Measurements from ENCODE around the gene DCDC1.

Gene DCDC1

DNA sequence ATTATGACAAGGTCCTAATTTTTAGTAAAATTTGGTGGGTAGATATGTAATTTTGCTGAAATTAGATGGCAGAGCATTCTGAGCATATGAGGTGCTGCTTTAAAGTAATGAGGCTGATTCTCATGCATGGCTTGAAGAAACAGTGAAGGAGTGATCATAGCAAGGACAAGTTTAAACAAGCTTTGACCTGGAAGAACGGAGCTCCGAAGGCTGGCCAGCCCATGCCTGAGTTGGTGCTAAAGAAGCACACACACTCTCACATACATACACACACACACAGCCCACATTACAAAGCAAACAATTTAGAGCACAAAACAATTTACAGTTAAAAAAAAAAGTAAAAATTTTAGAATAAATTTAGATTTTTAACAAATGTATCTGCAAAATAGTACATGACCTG lies 150.7 kb downstream of the DCDC1 start:
- Histone ChIP-seq H4K8ac (ENCODE audit: low read depth, low read length) (no peak overlapping the region), H3K27ac (ENCODE audit: low read depth, low read length) (no peak overlapping the region), H3K9ac (ENCODE audit: low read length) (no peak overlapping the region), H2BK120ac (ENCODE audit: low read depth, low read length) (no peak overlapping the region), H3K27me3 (ENCODE audit: insufficient read depth, low read length, poor library complexity) (no peaks in the 10 kb centered on the region), H3K4me3 (ENCODE audit: low read length) (no peak overlapping the region), H4K5ac (ENCODE audit: low read length) (no peak overlapping the region), H3K18ac (ENCODE audit: low read length) (no peak overlapping the region), H3K4me2 (ENCODE audit: low read length) (no peak overlapping the region), H2AK5ac (ENCODE audit: low read length) (no peak overlapping the region), H3K4ac (ENCODE audit: low read depth, low read length) (no peak overlapping the region), H3K79me1 (ENCODE audit: low read length) (no peaks in the 10 kb centered on the region), H3K56ac (ENCODE audit: low read length) (no peak overlapping the region), H2BK5ac (ENCODE audit: low read length) (no peak overlapping the region), H3K23ac (ENCODE audit: low read length) (no peak overlapping the region), H3K79me2 (ENCODE audit: control insufficient read depth, insufficient read depth, low read length) (no peaks in the 10 kb centered on the region), H3K4me1 (ENCODE audit: control insufficient read depth, low read depth, low read length) (no peaks in the 10 kb centered on the region), H3K36me3 (ENCODE audit: control insufficient read depth, insufficient read depth, low read length) (no peaks in the 10 kb centered on the region), H2BK15ac (replicated peaks; ENCODE audit: low read depth) (no peak overlapping the region)
- WGBS (ENCODE audit: extremely low coverage, insufficient coverage, low lambda C conversion rate) = no CpG with 5 or more reads among the region's 2 CpGs
- no peak for DNase-seq

DNA sequence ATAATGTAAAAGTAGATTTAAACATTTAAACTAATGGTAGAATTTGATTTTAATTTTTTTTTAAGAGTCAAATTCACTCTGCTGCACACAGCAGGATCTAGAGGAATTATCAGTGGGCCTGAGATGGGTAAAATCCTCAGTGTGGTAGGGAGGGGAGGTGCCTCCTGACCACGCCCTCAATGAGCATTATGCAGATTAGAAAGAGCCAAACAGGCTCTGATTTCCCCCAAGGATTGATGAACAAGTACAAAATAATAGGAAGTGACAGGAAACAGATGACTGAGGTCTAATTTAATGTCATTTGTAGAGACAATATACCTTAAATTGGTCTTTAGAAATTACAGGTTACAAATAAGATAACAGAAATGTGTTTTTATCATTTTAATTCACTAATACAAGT lies 155.2 kb downstream of the DCDC1 start:
- Histone ChIP-seq H3K4me1 (ENCODE audit: control insufficient read depth, low read depth, low read length) (no peaks in the 10 kb centered on the region), H3K18ac (ENCODE audit: low read length) (no peak overlapping the region), H3K79me2 (ENCODE audit: control insufficient read depth, insufficient read depth, low read length) (no peaks in the 10 kb centered on the region), H3K36me3 (ENCODE audit: control insufficient read depth, insufficient read depth, low read length) (no peaks in the 10 kb centered on the region), H3K4me3 (ENCODE audit: low read length) (no peak overlapping the region), H3K79me1 (ENCODE audit: low read length) (no peaks in the 10 kb centered on the region), H3K27me3 (ENCODE audit: insufficient read depth, low read length, poor library complexity) (no peaks in the 10 kb centered on the region), H2AK5ac (ENCODE audit: low read length) (no peak overlapping the region), H3K27ac (ENCODE audit: low read depth, low read length) (no peak overlapping the region), H2BK5ac (ENCODE audit: low read length) (no peak overlapping the region), H3K9ac (ENCODE audit: low read length) (no peak overlapping the region), H4K5ac (ENCODE audit: low read length) (no peak overlapping the region), H4K8ac (ENCODE audit: low read depth, low read length) (no peak overlapping the region), H3K4me2 (ENCODE audit: low read length) (no peak overlapping the region), H3K23ac (ENCODE audit: low read length) (no peak overlapping the region), H3K56ac (ENCODE audit: low read length) (no peak overlapping the region), H2BK120ac (ENCODE audit: low read depth, low read length) (no peak overlapping the region), H3K4ac (ENCODE audit: low read depth, low read length) (no peak overlapping the region), H2BK15ac (replicated peaks; ENCODE audit: low read depth) (no peak overlapping the region)
- no CpG with 5 or more reads among the region's 1 CpG for WGBS (ENCODE audit: extremely low coverage, insufficient coverage, low lambda C conversion rate)
- DNase-seq = no peak

DNA sequence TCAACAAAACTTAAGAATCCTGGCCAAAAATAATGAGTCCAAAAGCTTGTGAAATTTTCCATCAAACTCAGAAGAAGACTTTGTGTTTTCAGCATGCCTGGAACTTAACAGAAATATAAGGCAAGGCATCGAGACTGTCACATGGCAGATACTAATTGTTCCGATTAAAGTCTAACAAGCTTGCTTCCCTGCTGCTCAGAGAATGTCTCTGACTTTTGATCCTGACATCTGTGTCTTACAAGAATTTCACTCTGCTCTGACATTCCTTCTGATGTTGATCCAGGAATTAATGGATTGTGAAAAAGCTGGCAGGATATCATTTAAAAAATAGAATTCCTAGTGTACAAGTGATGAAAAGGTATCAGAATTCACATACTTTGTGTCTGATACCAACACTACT lies 170.2 kb downstream of the DCDC1 start:
- Histone ChIP-seq H3K79me1 (ENCODE audit: low read length) (no peaks in the 10 kb centered on the region), H3K27me3 (ENCODE audit: insufficient read depth, low read length, poor library complexity) (no peaks in the 10 kb centered on the region), H4K5ac (ENCODE audit: low read length) (no peak overlapping the region), H3K4me1 (ENCODE audit: control insufficient read depth, low read depth, low read length) (no peaks in the 10 kb centered on the region), H3K4ac (ENCODE audit: low read depth, low read length) (no peak overlapping the region), H3K9ac (ENCODE audit: low read length) (no peak overlapping the region), H2BK120ac (ENCODE audit: low read depth, low read length) (no peak overlapping the region), H2BK5ac (ENCODE audit: low read length) (no peak overlapping the region), H3K79me2 (ENCODE audit: control insufficient read depth, insufficient read depth, low read length) (no peaks in the 10 kb centered on the region), H3K56ac (ENCODE audit: low read length) (no peak overlapping the region), H2AK5ac (ENCODE audit: low read length) (no peak overlapping the region), H3K27ac (ENCODE audit: low read depth, low read length) (no peak overlapping the region), H2BK15ac (replicated peaks; ENCODE audit: low read depth) (no peak overlapping the region), H4K8ac (ENCODE audit: low read depth, low read length) (no peak overlapping the region), H3K23ac (ENCODE audit: low read length) (no peak overlapping the region), H3K4me3 (ENCODE audit: low read length) (no peak overlapping the region), H3K36me3 (ENCODE audit: control insufficient read depth, insufficient read depth, low read length) (no peaks in the 10 kb centered on the region), H3K4me2 (ENCODE audit: low read length) (no peak overlapping the region), H3K18ac (ENCODE audit: low read length) (no peak overlapping the region)
- WGBS (ENCODE audit: extremely low coverage, insufficient coverage, low lambda C conversion rate) = no CpG with 5 or more reads among the region's 2 CpGs
- peak; percentile 46 for DNase-seq

DNA sequence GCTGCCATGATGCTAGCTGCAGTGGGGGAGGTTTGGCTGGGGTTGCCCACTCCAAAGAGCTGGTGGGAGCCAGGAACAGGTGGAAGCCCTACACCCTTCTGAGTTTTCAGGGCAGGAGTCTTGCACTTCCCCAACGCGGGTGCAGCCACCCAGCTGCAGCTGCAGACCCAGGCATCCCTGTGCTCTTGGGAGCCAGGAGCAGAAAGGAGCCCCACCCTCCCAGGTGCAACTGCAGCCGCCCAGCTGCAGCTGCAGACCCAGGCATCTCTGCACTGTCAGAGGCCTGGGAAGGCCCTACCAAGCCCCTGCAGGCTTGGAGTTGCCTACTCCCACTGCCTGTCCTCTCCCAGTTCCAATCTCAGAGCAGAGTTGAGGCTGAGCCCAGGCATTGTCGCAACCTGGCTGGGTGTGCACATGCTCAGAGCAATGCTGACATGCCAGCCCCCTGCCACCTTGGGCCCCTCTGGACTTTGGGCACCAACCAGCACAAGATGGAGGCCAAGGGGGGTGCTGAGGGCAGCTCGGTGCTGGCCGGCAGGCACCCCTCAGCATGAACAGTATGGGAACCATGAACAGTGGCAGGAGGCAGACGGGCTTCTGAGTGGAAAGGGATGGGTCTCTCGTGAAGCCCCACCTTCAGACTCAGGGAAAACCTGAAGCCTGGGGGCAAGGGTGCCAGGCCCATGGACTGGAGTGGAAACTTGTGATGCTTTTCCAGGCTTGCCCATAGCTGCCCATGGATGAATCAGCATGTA lies 195.4 kb downstream of the DCDC1 start:
- Histone ChIP-seq H3K4ac (ENCODE audit: low read depth, low read length) (no peak overlapping the region), H3K4me3 (ENCODE audit: low read length) (no peak overlapping the region), H3K79me2 (ENCODE audit: control insufficient read depth, insufficient read depth, low read length) (no peaks in the 10 kb centered on the region), H2BK5ac (ENCODE audit: low read length) (no peak overlapping the region), H3K9ac (ENCODE audit: low read length) (no peak overlapping the region), H3K4me1 (ENCODE audit: control insufficient read depth, low read depth, low read length) (no peaks in the 10 kb centered on the region), H3K27ac (ENCODE audit: low read depth, low read length) (no peak overlapping the region), H4K8ac (ENCODE audit: low read depth, low read length) (no peak overlapping the region), H2AK5ac (ENCODE audit: low read length) (no peak overlapping the region), H4K5ac (ENCODE audit: low read length) (no peak overlapping the region), H3K23ac (ENCODE audit: low read length) (no peak overlapping the region), H3K18ac (ENCODE audit: low read length) (no peak overlapping the region), H2BK120ac (ENCODE audit: low read depth, low read length) (no peak overlapping the region), H3K27me3 (ENCODE audit: insufficient read depth, low read length, poor library complexity) (no peaks in the 10 kb centered on the region), H3K4me2 (ENCODE audit: low read length) (no peak overlapping the region), H2BK15ac (replicated peaks; ENCODE audit: low read depth) (no peak overlapping the region), H3K56ac (ENCODE audit: low read length) (no peak overlapping the region), H3K36me3 (ENCODE audit: control insufficient read depth, insufficient read depth, low read length) (no peaks in the 10 kb centered on the region), H3K79me1 (ENCODE audit: low read length) (no peaks in the 10 kb centered on the region)
- no peak for DNase-seq
- no CpG with 5 or more reads among the region's 8 CpGs for WGBS (ENCODE audit: extremely low coverage, insufficient coverage, low lambda C conversion rate)

DNA sequence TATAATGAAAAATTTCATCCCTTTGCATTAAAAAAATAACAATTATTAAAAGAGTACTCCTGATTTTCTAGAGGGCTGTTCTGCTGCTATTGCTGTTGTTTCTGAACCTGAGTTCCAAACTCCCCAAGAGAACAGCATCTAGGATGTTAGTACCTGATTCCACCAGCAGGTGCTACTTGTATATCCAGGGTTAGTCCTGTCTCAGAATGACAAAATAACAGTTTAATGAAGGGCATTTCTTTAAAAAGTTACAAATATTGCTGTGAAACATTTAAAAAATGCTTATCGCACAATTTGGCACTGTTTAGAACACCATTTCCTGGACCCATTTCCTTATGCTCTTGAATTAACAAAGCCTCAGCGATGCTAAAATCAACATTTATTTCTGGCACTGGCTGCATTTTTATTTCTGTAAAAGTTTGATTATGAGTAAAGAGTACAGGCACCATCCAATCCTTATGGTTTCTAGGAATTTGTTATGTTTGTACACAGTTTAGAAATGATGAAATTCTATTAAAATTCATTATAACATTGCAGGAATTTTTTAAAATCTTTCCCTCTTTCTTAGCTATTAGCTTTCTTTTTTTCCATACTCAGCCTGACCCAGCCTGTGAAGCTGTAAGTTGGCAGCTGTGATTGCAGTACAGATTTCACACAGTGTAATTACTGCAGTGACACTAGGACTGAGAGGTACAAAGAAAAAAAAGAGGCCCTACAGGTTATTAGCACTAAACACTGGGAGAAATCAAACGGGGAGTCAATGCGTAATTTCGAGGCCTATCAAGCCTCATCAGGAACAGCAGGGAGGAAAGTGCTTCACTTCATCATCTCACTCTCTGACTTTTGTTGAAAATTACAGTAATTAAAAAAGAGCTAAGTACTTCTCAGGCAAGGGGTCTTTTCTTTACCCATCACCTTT lies 208.8 kb downstream of the DCDC1 start:
- Histone ChIP-seq H4K5ac (ENCODE audit: low read length) (no peak overlapping the region), H3K9ac (ENCODE audit: low read length) (no peak overlapping the region), H3K18ac (ENCODE audit: low read length) (no peak overlapping the region), H3K56ac (ENCODE audit: low read length) (no peak overlapping the region), H3K23ac (ENCODE audit: low read length) (no peak overlapping the region), H3K4me1 (ENCODE audit: control insufficient read depth, low read depth, low read length) (no peaks in the 10 kb centered on the region), H3K79me2 (ENCODE audit: control insufficient read depth, insufficient read depth, low read length) (no peaks in the 10 kb centered on the region), H2BK15ac (replicated peaks; ENCODE audit: low read depth) (no peak overlapping the region), H3K4me3 (ENCODE audit: low read length) (no peak overlapping the region), H3K79me1 (ENCODE audit: low read length) (no peaks in the 10 kb centered on the region), H2BK5ac (ENCODE audit: low read length) (no peak overlapping the region), H3K4ac (ENCODE audit: low read depth, low read length) (no peak overlapping the region), H3K27ac (ENCODE audit: low read depth, low read length) (no peak overlapping the region), H2AK5ac (ENCODE audit: low read length) (no peak overlapping the region), H4K8ac (ENCODE audit: low read depth, low read length) (no peak overlapping the region), H3K36me3 (ENCODE audit: control insufficient read depth, insufficient read depth, low read length) (no peaks in the 10 kb centered on the region), H3K27me3 (ENCODE audit: insufficient read depth, low read length, poor library complexity) (no peaks in the 10 kb centered on the region), H3K4me2 (ENCODE audit: low read length) (no peak overlapping the region), H2BK120ac (ENCODE audit: low read depth, low read length) (no peak overlapping the region)
- no CpG with 5 or more reads among the region's 5 CpGs for WGBS (ENCODE audit: extremely low coverage, insufficient coverage, low lambda C conversion rate)
- peak; percentile 51 for DNase-seq
